SK-N-SH treated with all-trans-retinoic acid at 6 μM for 48 hours (cell line): ENCODE measurements around the gene MTA1.

ENCODE experiments used
- GLIS3 ChIP-seq: fragments of 250-450 bp; sonication (Bioruptor Pico); IDR thresholded peaks from 2 replicates; pipeline ENCODE4 v1.5.0; 2020; ENCODE audit warnings: mild to moderate bottlenecking, moderate library complexity
- PATZ1 ChIP-seq: fragments of 250-450 bp; sonication (Bioruptor Pico); IDR thresholded peaks from 2 replicates; pipeline ENCODE4 v1.8.0; 2020; ENCODE audit warnings: mild to moderate bottlenecking, moderate library complexity, borderline replicate concordance
- RARB ChIP-seq: fragments of 250-450 bp; sonication (Bioruptor Pico); IDR thresholded peaks from 2 replicates; pipeline ENCODE4 v1.8.0; 2021; ENCODE audit warnings: mild to moderate bottlenecking, moderate library complexity
- ZC3H10 ChIP-seq: fragments of 250-450 bp; sonication (Bioruptor Pico); IDR thresholded peaks from 2 replicates; pipeline ENCODE4 v1.5.1; 2021; ENCODE audit warnings: mild to moderate bottlenecking, moderate library complexity
- ZFP3 ChIP-seq: fragments of 250-450 bp; sonication (Bioruptor Pico); IDR thresholded peaks from 2 replicates; pipeline ENCODE4 v1.5.0; 2020; ENCODE audit warnings: mild to moderate bottlenecking, moderate library complexity
- TF ChIP-seq, protein P1 (sequence below): fragments of 250-450 bp; sonication (Bioruptor Pico); IDR thresholded peaks from 2 replicates; pipeline ENCODE4 v1.5.1; 2020; ENCODE audit warnings: low read depth, mild to moderate bottlenecking, moderate library complexity

DNA sequence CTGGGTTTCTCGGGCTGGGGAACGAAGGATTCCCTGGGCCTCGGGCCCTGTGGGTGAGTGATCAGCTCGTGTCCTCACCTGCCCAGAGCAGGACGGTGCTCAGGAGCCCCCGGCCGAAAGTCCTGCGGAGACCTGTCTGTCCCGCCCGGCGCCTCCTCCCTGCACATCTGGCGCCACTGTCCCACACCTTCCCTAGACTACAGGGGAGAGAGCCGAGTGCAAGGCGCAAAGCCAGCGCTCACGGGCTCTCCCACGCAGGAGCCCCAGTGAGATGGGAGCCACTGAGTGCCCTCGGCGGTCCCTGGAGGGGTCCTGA, 34.3 kb upstream of the MTA1 start:
- TF ChIP-seq ZFP3 (CRISPR knock-in tag) (no peak), RARB (no peak), PATZ1 (no peak), ZC3H10 (CRISPR knock-in tag) (no peak), GLIS3 (no peak)
- TF ChIP-seq, protein P1, sequence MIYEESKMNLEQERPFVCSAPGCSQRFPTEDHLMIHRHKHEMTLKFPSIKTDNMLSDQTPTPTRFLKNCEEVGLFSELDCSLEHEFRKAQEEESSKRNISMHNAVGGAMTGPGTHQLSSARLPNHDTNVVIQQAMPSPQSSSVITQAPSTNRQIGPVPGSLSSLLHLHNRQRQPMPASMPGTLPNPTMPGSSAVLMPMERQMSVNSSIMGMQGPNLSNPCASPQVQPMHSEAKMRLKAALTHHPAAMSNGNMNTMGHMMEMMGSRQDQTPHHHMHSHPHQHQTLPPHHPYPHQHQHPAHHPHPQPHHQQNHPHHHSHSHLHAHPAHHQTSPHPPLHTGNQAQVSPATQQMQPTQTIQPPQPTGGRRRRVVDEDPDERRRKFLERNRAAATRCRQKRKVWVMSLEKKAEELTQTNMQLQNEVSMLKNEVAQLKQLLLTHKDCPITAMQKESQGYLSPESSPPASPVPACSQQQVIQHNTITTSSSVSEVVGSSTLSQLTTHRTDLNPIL (CRISPR knock-in tag): no peak
